ENCODE results near the gene SCARB1.

SCARB1 gene

DNA sequence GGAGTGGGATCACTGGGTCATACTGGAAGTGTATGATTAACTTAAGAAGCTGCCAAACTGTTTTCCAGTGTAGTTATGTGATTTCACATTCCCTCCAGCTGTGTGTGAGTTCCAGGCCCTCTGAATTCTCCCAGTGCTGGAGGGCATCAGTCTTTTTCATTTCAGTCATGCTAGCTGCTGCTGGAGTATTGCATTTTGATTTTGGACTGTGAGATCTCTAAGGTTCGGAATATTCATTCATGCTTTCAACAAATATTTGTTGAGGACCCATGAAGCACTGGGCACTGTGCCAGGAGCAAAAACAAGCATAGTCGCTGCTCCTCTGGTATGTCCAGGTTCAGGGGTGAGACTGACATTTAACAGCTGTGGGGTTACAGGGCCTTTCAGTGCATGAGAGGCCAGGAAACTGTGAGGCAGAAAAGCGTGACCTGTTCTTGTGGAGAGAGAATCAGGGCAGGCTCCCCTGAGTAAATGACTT is 133.2 kb downstream of the SCARB1 start:
- DNase-seq (ENCODE audit: low read depth) = no peak

DNA sequence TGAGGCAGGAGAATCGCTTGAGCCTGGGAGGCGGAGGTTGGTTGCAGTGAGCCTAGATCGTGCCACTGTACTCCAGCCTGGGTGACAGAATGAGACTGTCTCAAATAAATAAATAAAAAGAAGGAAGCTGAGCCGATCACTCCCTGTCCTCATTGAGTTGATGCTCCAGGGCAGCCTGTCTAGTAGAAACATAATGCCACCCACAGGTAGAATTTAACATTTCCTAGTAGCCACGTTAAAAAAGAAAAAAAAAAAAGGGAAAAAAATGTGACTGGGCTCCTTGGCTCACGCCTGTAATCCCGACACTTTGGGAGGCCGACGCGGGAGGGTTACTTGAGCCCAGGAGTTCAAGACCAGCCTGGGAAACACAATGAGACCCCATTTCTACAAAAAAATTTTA is 135.7 kb downstream of the SCARB1 start:
- DNase-seq (ENCODE audit: low read depth) = no peak

- DNase-seq (ENCODE audit: low read depth) = no peak
Observed at GRCh38 chr12:124727264-124727800, 136.3 kb downstream of the SCARB1 start.

Data from stimulated activated CD8-positive, alpha-beta memory T cell treated with anti-CD3 and anti-CD28 coated beads, Interleukin-4, amount 100 ng/mL, for 24 hours (primary cell).